Kidney (tissue), 14 donors: ENCODE measurements around the gene ANGPTL2. TPM values are rescaled to one million over a fixed set of nuclear protein-coding genes. Genes with fewer than 3 reads are reported as not detected.

Experiments used
- DNase-seq, 5 donors: peaks; one replicate each; pipeline ENCODE4 v3.0.0-alpha.2; 2013 to 2020
- FAIRE-seq: peaks from 2 replicates; lab custom pipeline; 2012; peaks lifted over from hg19 to GRCh38; lab: Jason Lieb, UNC
- H3K27ac ChIP-seq, 2 donors: one replicate each; pipeline ENCODE4 v1.7.0; 2013; ENCODE audit warnings: low read depth in 2 of 2, low read length in 2 of 2, inconsistent platforms in 1 of 2
- H3K27me3 ChIP-seq: one replicate; pipeline ENCODE4 v1.7.1; 2013; ENCODE audit warnings: low read length, inconsistent platforms; ENCODE audit not compliant: control insufficient read depth, insufficient read depth
- H3K36me3 ChIP-seq, 3 donors: one replicate each; pipeline versions ENCODE4 v1.7.0 to v1.7.1; 2013; ENCODE audit warnings: low read length in 3 of 3, control low read depth in 1 of 3, inconsistent platforms in 1 of 3; ENCODE audit not compliant: insufficient read depth in 3 of 3, control insufficient read depth in 2 of 3
- H3K4me1 ChIP-seq, 3 donors: one replicate each; pipeline versions ENCODE4 v1.7.0 to v1.7.1; 2013; ENCODE audit warnings: low read length in 3 of 3, inconsistent platforms in 1 of 3, low read depth in 1 of 3; ENCODE audit not compliant: control insufficient read depth in 2 of 3, insufficient read depth in 2 of 3
- H3K4me3 ChIP-seq, 3 donors: one replicate each; pipeline versions ENCODE4 v1.7.0 to v1.8.1; 2013; ENCODE audit warnings: low read length in 3 of 3, control low read depth in 1 of 3, inconsistent platforms in 1 of 3
- H3K9ac ChIP-seq, 3 donors: one replicate each; pipeline versions ENCODE4 v1.7.0 to v1.7.1; 2013; ENCODE audit warnings: low read length in 3 of 3, control low read depth in 1 of 3, inconsistent platforms in 1 of 3
- H3K9me3 ChIP-seq, 3 donors: one replicate each; pipeline versions ENCODE4 v1.7.0 to v1.7.1; 2013; ENCODE audit warnings: low read length in 3 of 3, control low read depth in 1 of 3, inconsistent platforms in 1 of 3; ENCODE audit not compliant: control insufficient read depth in 2 of 3, insufficient read depth in 1 of 3
- intact Hi-C: fragments of 100-400 bp; cut with DNase I; formaldehyde crosslinking; loops from one replicate; pipeline ENCODE4 v1.11.1; 2022
- polyA plus RNA-seq: library from polyadenylated mRNA; stranded (reverse); fragments of 350-450 nt; fragmentation: Illumina TruSeq; extraction: RNeasy Lipid Tissue Mini Kit (QIAGEN cat#74804); gene quantifications from one replicate; pipeline ENCODE4 v1.2.3, GENCODE V29; 2014; ENCODE audit warnings: low read depth, low replicate concordance; ENCODE audit not compliant: insufficient read depth
- total RNA-seq: library from RNA; stranded (reverse); fragmentation: NEBNext Ultra II Directional; extraction: Animal tissue kit (Norgen Biotek cat#: 25700); gene quantifications from one replicate; pipeline ENCODE4 v1.2.1, GENCODE V29; 2021
- TF ChIP-seq, protein P1 (sequence below): IDR thresholded peaks from 3 replicates; pipeline ENCODE4 v1.5.1; 2012; ENCODE audit warnings: mild to moderate bottlenecking, moderate library complexity, borderline replicate concordance; ENCODE audit not compliant: insufficient read depth; ENCODE audit errors: extremely low read depth
- donor health status: control.
- donor health status: control.
- donor health status: control.
- donor health status: control.
- donor health status: control.
- donor health status: DM: yes; HTN: yes; CAD: no.
- donor health status: Normal renal cell carcinoma (clear cell type).

The ANGPTL2 gene
- total and polyA plus RNA-seq, 2 donors from 2014 or later: 4.3 to 12.4 TPM

DNA sequence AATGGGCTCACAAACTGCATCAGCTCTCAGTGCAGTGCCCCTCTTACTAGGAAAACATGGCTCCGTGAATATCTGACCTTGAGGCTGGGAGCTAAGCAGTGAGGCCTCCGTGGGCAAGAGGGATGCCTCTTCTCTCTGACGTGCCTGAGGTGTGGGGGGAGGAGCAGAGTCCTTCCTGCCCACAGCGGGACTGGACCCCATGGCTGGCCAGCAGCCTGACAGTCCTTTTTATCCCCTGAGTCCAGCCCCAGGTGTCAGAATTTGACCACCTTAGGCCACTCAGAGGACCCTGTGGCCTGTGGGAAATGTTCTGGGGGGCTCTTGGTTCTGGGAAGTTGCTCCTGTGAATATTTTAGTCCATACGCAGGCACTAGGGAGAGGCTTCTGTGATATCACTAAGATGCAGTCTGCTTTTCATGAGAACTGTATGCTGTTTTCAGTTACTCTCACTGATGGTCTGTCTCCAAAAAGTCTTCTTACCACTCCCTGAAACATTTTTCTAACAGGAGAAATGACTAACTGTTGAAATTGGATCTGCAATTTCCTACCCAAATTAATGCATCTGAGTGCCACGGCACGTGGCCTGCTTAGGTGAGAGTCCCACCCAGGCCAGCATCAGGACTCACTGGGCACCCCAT is 23.4 kb downstream of the ANGPTL2 start:
- Histone ChIP-seq H3K4me1 (peaks cover 0 to 5% (median 0%) of the 10 kb centered on the region in 3 donors), H3K27me3 (no peaks in the 10 kb centered on the region), H3K9ac (no peak overlapping the region), H3K27ac (no peak overlapping the region), H3K4me3 (no peak overlapping the region), H3K9me3 (no peaks in the 10 kb centered on the region), H3K36me3 (no peaks in the 10 kb centered on the region)
- no peak for FAIRE-seq
- intact Hi-C loops: no loop called here
- TF ChIP-seq, protein P1, sequence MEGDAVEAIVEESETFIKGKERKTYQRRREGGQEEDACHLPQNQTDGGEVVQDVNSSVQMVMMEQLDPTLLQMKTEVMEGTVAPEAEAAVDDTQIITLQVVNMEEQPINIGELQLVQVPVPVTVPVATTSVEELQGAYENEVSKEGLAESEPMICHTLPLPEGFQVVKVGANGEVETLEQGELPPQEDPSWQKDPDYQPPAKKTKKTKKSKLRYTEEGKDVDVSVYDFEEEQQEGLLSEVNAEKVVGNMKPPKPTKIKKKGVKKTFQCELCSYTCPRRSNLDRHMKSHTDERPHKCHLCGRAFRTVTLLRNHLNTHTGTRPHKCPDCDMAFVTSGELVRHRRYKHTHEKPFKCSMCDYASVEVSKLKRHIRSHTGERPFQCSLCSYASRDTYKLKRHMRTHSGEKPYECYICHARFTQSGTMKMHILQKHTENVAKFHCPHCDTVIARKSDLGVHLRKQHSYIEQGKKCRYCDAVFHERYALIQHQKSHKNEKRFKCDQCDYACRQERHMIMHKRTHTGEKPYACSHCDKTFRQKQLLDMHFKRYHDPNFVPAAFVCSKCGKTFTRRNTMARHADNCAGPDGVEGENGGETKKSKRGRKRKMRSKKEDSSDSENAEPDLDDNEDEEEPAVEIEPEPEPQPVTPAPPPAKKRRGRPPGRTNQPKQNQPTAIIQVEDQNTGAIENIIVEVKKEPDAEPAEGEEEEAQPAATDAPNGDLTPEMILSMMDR: no peak
- no peak for DNase-seq

DNA sequence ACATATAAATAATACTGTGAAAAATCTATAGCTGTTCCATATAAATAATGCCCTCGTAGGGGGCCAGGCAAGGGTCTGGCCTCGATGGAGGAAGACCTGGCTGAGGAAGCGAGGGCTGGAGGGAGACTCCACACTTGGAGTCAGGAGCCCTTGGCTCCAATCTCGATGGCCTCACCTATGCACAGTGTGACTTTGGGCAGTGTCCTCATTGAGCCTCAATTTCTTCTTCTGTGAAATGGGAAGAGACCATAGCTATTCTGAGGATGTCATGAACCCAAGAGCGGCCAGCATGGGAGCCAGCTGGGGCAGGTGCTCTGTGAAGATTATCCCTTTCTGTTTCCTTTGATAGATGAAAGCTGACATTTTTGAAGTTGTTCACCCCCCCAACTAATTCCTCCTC is 24.8 kb downstream of the ANGPTL2 start:
- Histone ChIP-seq H3K36me3 (no peaks in the 10 kb centered on the region), H3K4me3 (no peak overlapping the region), H3K9ac (no peak overlapping the region), H3K4me1 (no peaks in the 10 kb centered on the region), H3K27ac (no peak overlapping the region), H3K27me3 (no peaks in the 10 kb centered on the region), H3K9me3 (no peaks in the 10 kb centered on the region)
- TF ChIP-seq, protein P1: no peak
- intact Hi-C loops: no loop called here
- FAIRE-seq (no peak), DNase-seq (no peak)

DNA sequence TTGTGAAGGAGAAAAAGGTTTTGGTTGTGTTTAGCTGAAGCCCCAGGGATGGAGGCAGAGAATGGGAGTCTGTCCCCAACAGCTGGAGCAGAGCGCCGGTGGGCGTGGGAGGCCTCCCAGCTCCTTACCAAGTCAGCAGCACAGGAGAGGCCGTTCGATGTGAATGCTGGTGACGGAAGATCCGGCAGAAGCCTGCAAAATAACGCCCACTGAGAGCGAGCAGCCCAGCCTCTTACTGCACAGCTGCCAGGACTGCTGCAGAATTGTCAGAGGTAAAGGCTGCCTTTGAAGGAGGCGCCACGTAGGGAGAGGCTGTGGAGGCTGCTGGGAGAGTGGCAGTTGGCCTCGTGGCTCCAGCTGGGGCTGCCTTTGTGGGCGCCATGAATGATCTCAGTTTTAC is 26.2 kb downstream of the ANGPTL2 start:
- TF ChIP-seq, protein P1: no peak
- Histone ChIP-seq H3K27ac (no peak overlapping the region), H3K4me1 (no peaks in the 10 kb centered on the region), H3K9me3 (no peaks in the 10 kb centered on the region), H3K9ac (no peak overlapping the region), H3K27me3 (no peaks in the 10 kb centered on the region), H3K4me3 (no peak overlapping the region), H3K36me3 (peaks cover 0 to 7% (median 4%) of the 10 kb centered on the region in 3 donors)
- DNase-seq (no peak), FAIRE-seq (no peak)
- intact Hi-C loops: no loop called here
